Upper lobe of left lung (tissue), 6 donors: ENCODE measurements around the gene RAB37. TPM values are rescaled to one million over a fixed set of nuclear protein-coding genes. Genes with fewer than 3 reads are reported as not detected.

Experiments
- ATAC-seq, 2 donors: fragments of 200-7000 bp; cut with Tn5 transposase; one replicate each; pipeline ENCODE4 v1.9.1; 2022; ENCODE audit warnings: mild to moderate bottlenecking in 2 of 2, moderate library complexity in 2 of 2; ENCODE audit not compliant: low FRiP score in 2 of 2
- DNase-seq, 2 donors: peaks; one replicate each; pipeline ENCODE4 v3.0.0-alpha.2; 2019 to 2020
- H3K27ac ChIP-seq, 4 donors: fragments of 200-600 bp; sonication (generic); one replicate each; pipeline ENCODE4 v1.5.1; 2016 to 2019
- H3K27me3 ChIP-seq, 4 donors: fragments of 200-600 bp; sonication (generic); one replicate each; pipeline ENCODE4 v1.5.1; 2017 to 2019
- H3K36me3 ChIP-seq, 4 donors: fragments of 200-600 bp; sonication (generic); one replicate each; pipeline ENCODE4 v1.5.1; 2016 to 2019
- H3K4me1 ChIP-seq, 4 donors: fragments of 200-600 bp; sonication (generic); one replicate each; pipeline ENCODE4 v1.5.1; 2018 to 2019
- H3K4me3 ChIP-seq, 4 donors: fragments of 200-600 bp; sonication (generic); one replicate each; pipeline ENCODE4 v1.5.1; 2017 to 2019; ENCODE audit warnings: mild to moderate bottlenecking in 2 of 4, moderate library complexity in 1 of 4
- H3K9me3 ChIP-seq, 4 donors: fragments of 200-600 bp; sonication (generic); one replicate each; pipeline ENCODE4 v1.5.1; 2018 to 2019
- CTCF ChIP-seq, 6 experiments: fragments of 450-650 bp in 4 of 6; fragments of 200-600 bp in 2 of 6; sonication (generic) in 2 of 6; IDR thresholded peaks; one replicate each; pipeline ENCODE4 v1.5.1; 2016 to 2019; ENCODE audit warnings: antibody characterized with exemption in 6 of 6
- EP300 ChIP-seq, 4 donors: sonication (generic); formaldehyde crosslinking; IDR thresholded peaks; one replicate each; pipeline ENCODE4 v1.5.1; 2017; ENCODE audit warnings: antibody characterized with exemption in 4 of 4, control low read depth in 2 of 4
- POLR2A ChIP-seq, 4 donors: fragments of 450-650 bp; IDR thresholded peaks; one replicate each; pipeline ENCODE4 v1.5.1; 2016 to 2017; ENCODE audit warnings: antibody characterized with exemption in 4 of 4, mild to moderate bottlenecking in 2 of 4
- POLR2AphosphoS5 ChIP-seq, 2 donors: sonication (generic); formaldehyde crosslinking; IDR thresholded peaks; one replicate each; pipeline ENCODE4 v1.5.1; 2017; ENCODE audit warnings: antibody characterized with exemption in 2 of 2
- WGBS, 2 donors: methylation state at CpG; one replicate each; pipeline ENCODE4 v1.1.5; 2017 to 2018; 5-methylcytosine and 5-hydroxymethylcytosine counted together
- total RNA-seq, 6 donors: library from RNA; depleted of rRNA in 4 of 6; stranded (reverse); fragments of >200 nt in 4 of 6; gene quantifications; one replicate each; pipeline versions ENCODE4 v1.1.0 to v1.2.1, GENCODE V29; 2016 to 2021
- donor health status: DM: no; HTN: no; CAD: no; lungs with moderate emphysema.
- donor health status: DM: no; HTN: yes; CAD: no; lungs with severe emphysema.

The RAB37 gene
- total RNA-seq, 6 donors from 2014 or later: 1.1 to 7.1 (median 3.7) TPM

- Histone ChIP-seq H3K4me1 (peaks cover 0 to 11% (median 5%) of the 10 kb centered on the region in 4 donors), H3K9me3 (no peaks in the 10 kb centered on the region), H3K27me3 (no peaks in the 10 kb centered on the region), H3K36me3 (no peaks in the 10 kb centered on the region), H3K4me3 (no peak overlapping the region), H3K27ac (no peak overlapping the region)
- WGBS, 2 donors: 87 to 89% methylated on average over 15 of the region's 15 CpGs
- ATAC-seq: no peak
- no peak for TF ChIP-seq POLR2AphosphoS5 (IDR thresholded peaks at IDR 0.05)
- no peak for TF ChIP-seq EP300 (IDR thresholded peaks at IDR 0.05)
- no peak for TF ChIP-seq CTCF (IDR thresholded peaks at IDR 0.05)
- TF ChIP-seq POLR2A (IDR thresholded peaks at IDR 0.05): no peak
- no peak for DNase-seq
Observed at GRCh38 chr17:74729866-74730265, 7.2 kb upstream of the RAB37 start.

GRCh38 chr17:74730491-74731346 is 6.3 kb upstream of the RAB37 start:
- Histone ChIP-seq H3K4me1 (peaks cover 0 to 11% (median 5%) of the 10 kb centered on the region in 4 donors), H3K9me3 (no peaks in the 10 kb centered on the region), H3K36me3 (no peaks in the 10 kb centered on the region), H3K27ac (no peak overlapping the region), H3K4me3 (no peak overlapping the region), H3K27me3 (no peaks in the 10 kb centered on the region)
- ATAC-seq: peak; percentile 27 to 42
- TF ChIP-seq CTCF (IDR thresholded peaks at IDR 0.05) (no peak), POLR2AphosphoS5 (IDR thresholded peaks at IDR 0.05) (peak in 1 of 2 donors; percentile 36)
- peak; percentile 45 to 65 for DNase-seq
- 63 to 65% methylated on average over 11 to 16 of the region's 16 CpGs for WGBS, 2 donors

GRCh38 chr17:74731347-74731605 is 5.8 kb upstream of the RAB37 start:
- Histone ChIP-seq H3K4me3 (no peak overlapping the region), H3K27me3 (no peaks in the 10 kb centered on the region), H3K9me3 (no peaks in the 10 kb centered on the region), H3K36me3 (no peaks in the 10 kb centered on the region), H3K27ac (no peak overlapping the region), H3K4me1 (peaks cover 2 to 16% (median 8%) of the 10 kb centered on the region in 4 donors)
- ATAC-seq: no peak
- WGBS, 2 donors: 78% methylated on average over 4 of the region's 4 CpGs; no CpG with 5 or more reads in 1 of the 2 donors
- no peak for DNase-seq
- TF ChIP-seq POLR2AphosphoS5 (IDR thresholded peaks at IDR 0.05) (no peak), EP300 (IDR thresholded peaks at IDR 0.05) (no peak), POLR2A (IDR thresholded peaks at IDR 0.05) (no peak), CTCF (IDR thresholded peaks at IDR 0.05) (no peak)

GRCh38 chr17:74732042-74732867 is 4.8 kb upstream of the RAB37 start:
- Histone ChIP-seq H3K27me3 (peaks cover 0 to 2% (median 0%) of the 10 kb centered on the region in 4 donors), H3K36me3 (no peaks in the 10 kb centered on the region), H3K27ac (no peak overlapping the region), H3K4me1 (peaks cover 11 to 25% (median 17%) of the 10 kb centered on the region in 4 donors), H3K9me3 (no peaks in the 10 kb centered on the region), H3K4me3 (no peak overlapping the region)
- WGBS, 2 donors: 78 to 83% methylated on average over 12 of the region's 12 CpGs
- no peak for TF ChIP-seq EP300 (IDR thresholded peaks at IDR 0.05)
- no peak for TF ChIP-seq CTCF (IDR thresholded peaks at IDR 0.05)
- no peak for TF ChIP-seq POLR2A (IDR thresholded peaks at IDR 0.05)
- TF ChIP-seq POLR2AphosphoS5 (IDR thresholded peaks at IDR 0.05): no peak
- no peak for ATAC-seq
- no peak for DNase-seq
